ENCODE results near the gene SUGCT.

The SUGCT gene

GRCh38 chr7:40610461-40610860 lies 475.7 kb downstream of the SUGCT start:
- DNase-seq (ENCODE audit: extremely low read depth, low read depth): no peak
- H3K4me3 ChIP-seq (replicated peaks; ENCODE audit: low read depth, low read length): no peak overlapping the region
- TF ChIP-seq CTCF (IDR thresholded peaks at IDR 0.05; ENCODE audit: low read depth, low read length, missing control alignments): no peak

GRCh38 chr7:40611095-40611871 lies 476.5 kb downstream of the SUGCT start:
- no peak for TF ChIP-seq CTCF (IDR thresholded peaks at IDR 0.05; ENCODE audit: low read depth, low read length, missing control alignments)
- no peak for DNase-seq (ENCODE audit: extremely low read depth, low read depth)
- no peak overlapping the region for H3K4me3 ChIP-seq (replicated peaks; ENCODE audit: low read depth, low read length)

- no peak overlapping the region for H3K4me3 ChIP-seq (replicated peaks; ENCODE audit: low read depth, low read length)
- TF ChIP-seq CTCF (IDR thresholded peaks at IDR 0.05; ENCODE audit: low read depth, low read length, missing control alignments): no peak
- DNase-seq (ENCODE audit: extremely low read depth, low read depth): no peak
These were observed 477.5 kb downstream of the SUGCT start for GRCh38 chr7:40612298-40612697.

GRCh38 chr7:40619647-40620046 lies 484.8 kb downstream of the SUGCT start:
- H3K4me3 ChIP-seq (replicated peaks; ENCODE audit: low read depth, low read length): no peak overlapping the region
- DNase-seq (ENCODE audit: extremely low read depth, low read depth): no peak
- TF ChIP-seq CTCF (IDR thresholded peaks at IDR 0.05; ENCODE audit: low read depth, low read length, missing control alignments): no peak

- no peak overlapping the region for H3K4me3 ChIP-seq (replicated peaks; ENCODE audit: low read depth, low read length)
- no peak for TF ChIP-seq CTCF (IDR thresholded peaks at IDR 0.05; ENCODE audit: low read depth, low read length, missing control alignments)
- DNase-seq (ENCODE audit: extremely low read depth, low read depth): no peak
These were observed 486.8 kb downstream of the SUGCT start for GRCh38 chr7:40621592-40621998.

- no peak overlapping the region for H3K4me3 ChIP-seq (replicated peaks; ENCODE audit: low read depth, low read length)
- no peak for TF ChIP-seq CTCF (IDR thresholded peaks at IDR 0.05; ENCODE audit: low read depth, low read length, missing control alignments)
- peak; percentile 21 for DNase-seq (ENCODE audit: extremely low read depth, low read depth)
These were observed 488.2 kb downstream of the SUGCT start for GRCh38 chr7:40622941-40623501.
